GM23248 (cell line): ENCODE data around the gene CACNA2D1. TPM values are rescaled to one million over a fixed set of nuclear protein-coding genes. Genes with fewer than 3 reads are reported as not detected.

Source experiments
- DNase-seq: peaks from one replicate; pipeline ENCODE4 v3.0.0-alpha.2; 2015
- H2AFZ ChIP-seq: fragments of 200-600 bp; sonication (generic); 2 replicates; pipeline ENCODE4 v1.6.1; 2016; ENCODE audit warnings: antibody characterized with exemption
- H3F3A ChIP-seq: fragments of 200-600 bp; sonication (generic); 2 replicates; pipeline ENCODE4 v1.6.1; 2016; ENCODE audit warnings: mild to moderate bottlenecking, antibody characterized with exemption, mixed run types; ENCODE audit not compliant: insufficient read depth
- H3K27ac ChIP-seq: fragments of 200-600 bp; sonication (generic); 2 replicates; pipeline ENCODE4 v1.5.1; 2016; ENCODE audit warnings: mild to moderate bottlenecking
- H3K27me3 ChIP-seq: fragments of 200-600 bp; sonication (generic); replicated peaks from 2 replicates; pipeline ENCODE4 v1.6.1; 2016; ENCODE audit warnings: mild to moderate bottlenecking; ENCODE audit not compliant: insufficient read depth
- H3K36me3 ChIP-seq: fragments of 200-600 bp; sonication (generic); 2 replicates; pipeline ENCODE4 v1.6.1; 2016; ENCODE audit warnings: low read depth, mild to moderate bottlenecking
- H3K4me1 ChIP-seq: fragments of 200-600 bp; sonication (generic); 2 replicates; pipeline ENCODE4 v1.6.1; 2016; ENCODE audit warnings: mild to moderate bottlenecking; ENCODE audit not compliant: insufficient read depth
- H3K4me2 ChIP-seq: fragments of 200-600 bp; sonication (generic); one replicate; pipeline ENCODE4 v1.6.1; 2016; ENCODE audit warnings: mild to moderate bottlenecking; ENCODE audit not compliant: unreplicated experiment
- H3K4me3 ChIP-seq: fragments of 200-600 bp; sonication (generic); 2 replicates; pipeline ENCODE4 v1.5.1; 2016; ENCODE audit warnings: mild to moderate bottlenecking
- H3K79me2 ChIP-seq: fragments of 200-600 bp; sonication (generic); 2 replicates; pipeline ENCODE4 v1.6.1; 2016; ENCODE audit warnings: mild to moderate bottlenecking; ENCODE audit not compliant: insufficient read depth
- H3K9ac ChIP-seq: fragments of 200-600 bp; sonication (generic); 2 replicates; pipeline ENCODE4 v1.6.1; 2016; ENCODE audit warnings: mild to moderate bottlenecking
- H3K9me2 ChIP-seq: fragments of 200-600 bp; sonication (generic); 2 replicates; pipeline ENCODE4 v1.6.1; 2016; ENCODE audit warnings: mixed run types, mild to moderate bottlenecking, moderate library complexity; ENCODE audit not compliant: insufficient read depth
- H3K9me3 ChIP-seq: fragments of 200-600 bp; sonication (generic); one replicate; pipeline ENCODE4 v1.6.1; 2017; ENCODE audit warnings: low read depth
- H4K20me1 ChIP-seq: fragments of 200-600 bp; sonication (generic); 2 replicates; pipeline ENCODE4 v1.6.0; 2016; ENCODE audit not compliant: insufficient read depth
- EZH2 ChIP-seq: fragments of 200-600 bp; sonication (generic); IDR thresholded peaks from 2 replicates; pipeline ENCODE4 v1.6.1; 2018; ENCODE audit warnings: antibody characterized with exemption, mild to moderate bottlenecking; ENCODE audit not compliant: insufficient read depth, poor library complexity, severe bottlenecking
- EZH2phosphoT487 ChIP-seq: fragments of 200-600 bp; sonication (generic); IDR thresholded peaks from 2 replicates; pipeline ENCODE4 v1.6.1; 2018; ENCODE audit warnings: antibody characterized with exemption, moderate library complexity, mild to moderate bottlenecking, low read depth; ENCODE audit not compliant: insufficient read depth
- WGBS, 2 experiments: methylation state at CpG; one replicate each; pipeline ENCODE4 v1.1.6; 2015 to 2017; ENCODE audit warnings: low lambda C conversion rate in 2 of 2, low coverage in 1 of 2; ENCODE audit errors: missing lambda C conversion rate in 2 of 2; 5-methylcytosine and 5-hydroxymethylcytosine counted together
- in situ Hi-C: fragments of 300-500 bp; cut with MboI; formaldehyde crosslinking; loops from 2 replicates; pipeline ENCODE4 v1.15.0; 2020
- polyA plus RNA-seq: library from polyadenylated mRNA; unstranded; fragments of >200 nt; fragmentation: Nextera tagmentation; extraction: Ambion mirVana; gene quantifications from 2 replicates; pipeline ENCODE4 v1.2.1, GENCODE V29; 2016
- total RNA-seq: library from RNA; depleted of rRNA; stranded (reverse); fragments of >200 nt; shearing (Covaris generic); gene quantifications from 2 replicates; pipeline ENCODE4 v1.2.3, GENCODE V29; 2014

CACNA2D1 gene
- total and polyA plus RNA-seq, 2 experiments from 2014 or later, result 7.7 to 21.2 TPM

- no peak for DNase-seq
- H3K4me1 ChIP-seq, result peaks cover 12% of the 10 kb centered on the region
- H3K9ac ChIP-seq, result no peak overlapping the region
- no peaks in the 10 kb centered on the region for H3K9me2 ChIP-seq
- no peak overlapping the region for H3K27ac ChIP-seq
- no peaks in the 10 kb centered on the region for H3K9me3 ChIP-seq
- H3K79me2 ChIP-seq, result no peaks in the 10 kb centered on the region
- no peak overlapping the region for H3K4me2 ChIP-seq
- TF ChIP-seq EZH2phosphoT487 (no peak), EZH2 (no peak)
- no peak overlapping the region for H2AFZ ChIP-seq
- H3K36me3 ChIP-seq, result no peaks in the 10 kb centered on the region
- H3K4me3 ChIP-seq, result no peak overlapping the region
- no peaks in the 10 kb centered on the region for H4K20me1 ChIP-seq
- no peaks in the 10 kb centered on the region for H3F3A ChIP-seq
- in situ Hi-C loops, result no loop called here
- no peaks in the 10 kb centered on the region for H3K27me3 ChIP-seq
- WGBS, 2 experiments, result 62 to 77% methylated on average over 2 of the region's 2 CpGs
These were observed 125.8 kb downstream of the CACNA2D1 start for GRCh38 chr7:82317760-82318159.

- H2AFZ ChIP-seq, result no peak overlapping the region
- H3K4me2 ChIP-seq, result no peak overlapping the region
- in situ Hi-C loops, result no loop called here
These were observed 126.3 kb downstream of the CACNA2D1 start for GRCh38 chr7:82317257-82317721.

DNA sequence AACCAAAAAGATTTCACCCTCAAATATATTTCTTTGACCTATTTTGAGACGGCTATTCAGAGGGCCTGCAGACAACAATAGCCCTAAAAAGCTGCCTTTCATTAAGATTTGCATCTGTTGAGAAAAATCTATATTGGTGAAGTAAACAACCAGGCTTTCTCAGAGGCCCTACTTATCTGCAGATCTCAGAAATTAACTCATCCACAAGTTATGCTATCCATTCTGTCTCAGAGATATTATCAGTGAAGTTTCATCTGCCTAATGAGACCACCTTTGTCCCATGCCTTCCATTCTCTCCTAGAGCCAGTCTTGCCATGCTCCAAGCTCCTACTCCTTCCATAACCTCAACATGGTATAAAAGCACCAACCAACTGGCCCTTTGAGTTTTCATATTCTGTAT is 130.3 kb downstream of the CACNA2D1 start:
- no peaks in the 10 kb centered on the region for H4K20me1 ChIP-seq
- no peak for TF ChIP-seq EZH2phosphoT487
- no peak for TF ChIP-seq EZH2
- H2AFZ ChIP-seq, result no peak overlapping the region
- no peaks in the 10 kb centered on the region for H3K27me3 ChIP-seq
- H3K9me2 ChIP-seq, result no peaks in the 10 kb centered on the region
- WGBS, 2 experiments, result 87 to 100% methylated on average over 1 of the region's 1 CpG
- DNase-seq, result no peak
- no peaks in the 10 kb centered on the region for H3K36me3 ChIP-seq
- no peaks in the 10 kb centered on the region for H3K9me3 ChIP-seq
- H3K27ac ChIP-seq, result no peak overlapping the region
- H3K4me1 ChIP-seq, result no peaks in the 10 kb centered on the region
- H3K9ac ChIP-seq, result no peak overlapping the region
- no peak overlapping the region for H3K4me2 ChIP-seq
- H3F3A ChIP-seq, result no peaks in the 10 kb centered on the region
- H3K4me3 ChIP-seq, result no peak overlapping the region
- H3K79me2 ChIP-seq, result no peaks in the 10 kb centered on the region
- in situ Hi-C loops, result no loop called here

More at GRCh38 chr7:82317257-82317721, 126.3 kb downstream of the CACNA2D1 start:
- Histone ChIP-seq H3K27ac (no peak overlapping the region), H3K9me2 (no peaks in the 10 kb centered on the region), H4K20me1 (no peaks in the 10 kb centered on the region), H3K36me3 (no peaks in the 10 kb centered on the region), H3F3A (no peaks in the 10 kb centered on the region), H3K27me3 (no peaks in the 10 kb centered on the region), H3K9me3 (no peaks in the 10 kb centered on the region), H3K4me3 (no peak overlapping the region), H3K79me2 (no peaks in the 10 kb centered on the region), H3K9ac (no peak overlapping the region), H3K4me1 (peaks cover 12% of the 10 kb centered on the region)
- WGBS, 2 experiments, result 58 to 61% methylated on average over 3 of the region's 3 CpGs
- DNase-seq, result no peak
- TF ChIP-seq EZH2phosphoT487, result no peak
- no peak for TF ChIP-seq EZH2

DNA sequence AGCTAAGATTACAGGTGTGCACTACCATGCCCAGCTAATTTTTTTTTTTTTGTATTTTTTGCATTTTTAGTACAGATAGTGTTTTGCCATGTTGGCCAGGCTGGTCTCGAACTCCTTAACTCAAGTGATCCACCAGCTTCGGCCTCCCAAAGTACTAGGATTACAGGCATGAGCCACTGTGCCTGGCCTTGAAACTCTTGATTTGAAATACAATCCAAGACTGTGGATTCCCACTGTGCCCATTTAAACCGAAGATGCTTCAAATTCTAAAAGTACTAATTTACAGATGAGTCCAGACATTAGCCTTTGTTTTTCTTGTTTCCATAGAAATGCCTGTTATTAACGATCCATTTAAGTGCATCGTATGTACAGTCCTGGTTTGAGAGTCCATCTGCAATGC is 130.9 kb downstream of the CACNA2D1 start:
- Histone ChIP-seq H3K27me3 (no peaks in the 10 kb centered on the region), H3K36me3 (no peaks in the 10 kb centered on the region), H3K27ac (no peak overlapping the region), H3K9me2 (no peaks in the 10 kb centered on the region), H3F3A (no peaks in the 10 kb centered on the region), H3K9me3 (no peaks in the 10 kb centered on the region), H3K4me3 (no peak overlapping the region), H4K20me1 (no peaks in the 10 kb centered on the region), H3K79me2 (no peaks in the 10 kb centered on the region), H3K4me1 (no peaks in the 10 kb centered on the region), H3K4me2 (no peak overlapping the region), H3K9ac (no peak overlapping the region), H2AFZ (no peak overlapping the region)
- TF ChIP-seq EZH2phosphoT487 (no peak), EZH2 (no peak)
- no peak for DNase-seq
- 96 to 97% methylated on average over 5 of the region's 5 CpGs for WGBS, 2 experiments
- in situ Hi-C loops, result no loop called here

- in situ Hi-C loops, result no loop called here
- Histone ChIP-seq H3K4me1 (no peaks in the 10 kb centered on the region), H4K20me1 (no peaks in the 10 kb centered on the region), H3K27me3 (no peaks in the 10 kb centered on the region), H2AFZ (no peak overlapping the region), H3K4me2 (no peak overlapping the region), H3K36me3 (no peaks in the 10 kb centered on the region), H3K27ac (no peak overlapping the region), H3K4me3 (no peak overlapping the region), H3K9me3 (no peaks in the 10 kb centered on the region), H3K9ac (no peak overlapping the region), H3K9me2 (no peaks in the 10 kb centered on the region), H3K79me2 (no peaks in the 10 kb centered on the region), H3F3A (no peaks in the 10 kb centered on the region)
- WGBS, 2 experiments, result 94 to 99% methylated on average over 4 of the region's 4 CpGs
- TF ChIP-seq EZH2phosphoT487 (no peak), EZH2 (no peak)
- no peak for DNase-seq
These were observed 138.1 kb downstream of the CACNA2D1 start for GRCh38 chr7:82305347-82306005.
